CD4-positive, alpha-beta T cell treated with Interferon alpha-2 for 1 hour (primary cell): Measurements from ENCODE around the gene TERB1.

Experiments
- DNase-seq, 2 donors: peaks; one replicate each; pipeline ENCODE4 v3.0.0-alpha.2; 2020 to 2022

Gene TERB1

DNA sequence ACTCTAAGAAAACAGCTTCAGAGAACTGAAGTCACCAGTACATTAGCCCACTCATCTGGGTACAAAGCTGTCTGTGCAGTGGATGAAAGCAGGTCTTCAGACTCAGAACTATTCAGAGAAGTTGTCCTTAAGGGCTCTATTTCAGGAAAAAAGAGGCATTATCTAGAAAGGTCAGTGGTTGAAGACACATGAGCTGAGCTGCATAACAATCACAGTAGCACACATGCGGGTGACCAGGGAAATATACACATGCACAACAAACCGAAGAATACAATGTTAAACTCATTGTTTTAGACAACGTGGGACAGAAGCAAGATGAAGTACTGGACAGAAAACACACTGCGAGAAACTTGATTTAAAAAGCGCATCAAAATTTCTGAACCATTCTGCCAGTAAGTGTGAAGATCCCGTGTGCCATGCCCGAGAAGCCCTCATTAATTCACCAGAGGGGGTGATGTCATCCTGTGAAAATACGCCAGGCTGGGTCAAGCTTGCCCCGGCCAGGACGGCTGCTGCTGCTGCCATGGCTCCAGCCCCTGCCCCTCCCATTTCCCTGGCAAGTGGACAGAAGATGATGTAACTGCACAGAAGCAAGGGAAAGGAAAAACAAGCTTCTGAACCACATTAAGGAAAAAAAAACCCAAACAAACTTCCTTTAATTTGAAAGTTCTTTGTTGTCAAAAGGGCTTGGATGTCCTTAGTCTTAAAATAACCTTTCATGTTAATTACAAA is 60.0 kb downstream of the TERB1 start:
- no peak for DNase-seq

DNA sequence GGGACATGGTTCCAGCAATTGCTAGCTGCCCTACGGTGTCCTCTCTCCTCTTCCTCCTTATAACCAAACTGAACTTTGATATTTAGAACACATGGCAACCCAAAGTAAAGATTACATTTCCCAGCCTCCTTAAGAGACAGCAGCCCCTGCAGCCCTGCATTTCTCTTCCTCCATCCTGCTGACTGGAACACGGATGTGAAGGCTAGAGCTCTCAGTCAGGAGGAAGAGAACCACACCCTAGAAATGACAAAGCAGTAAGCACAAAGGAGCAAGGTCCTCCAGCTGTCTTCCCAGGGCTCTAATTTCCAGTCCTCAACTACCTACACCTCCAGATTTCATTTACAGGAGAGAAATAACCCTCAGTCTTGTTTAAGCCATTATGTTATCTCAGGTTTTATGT is 60.9 kb downstream of the TERB1 start:
- no peak for DNase-seq

DNA sequence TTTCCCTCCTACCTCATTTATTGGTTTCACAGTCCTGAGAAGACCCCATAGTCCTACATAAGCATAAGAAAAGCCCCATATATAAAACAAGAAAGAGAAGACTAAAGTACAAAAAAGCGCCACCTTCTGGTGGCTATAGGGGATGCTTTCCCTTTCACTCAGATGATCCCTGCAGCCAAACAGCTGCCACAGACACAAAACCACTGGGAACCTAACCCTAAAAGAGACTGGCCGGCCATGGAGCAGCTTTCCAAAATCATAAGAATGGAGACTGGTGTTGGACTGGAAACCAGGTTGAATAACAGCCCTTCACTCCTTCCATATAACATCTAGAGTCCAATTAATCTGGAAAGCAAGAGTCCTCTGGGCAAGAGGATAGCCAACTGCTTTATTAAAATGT is 61.4 kb downstream of the TERB1 start:
- peak in 1 of 2 donors; percentile 51 for DNase-seq

DNA sequence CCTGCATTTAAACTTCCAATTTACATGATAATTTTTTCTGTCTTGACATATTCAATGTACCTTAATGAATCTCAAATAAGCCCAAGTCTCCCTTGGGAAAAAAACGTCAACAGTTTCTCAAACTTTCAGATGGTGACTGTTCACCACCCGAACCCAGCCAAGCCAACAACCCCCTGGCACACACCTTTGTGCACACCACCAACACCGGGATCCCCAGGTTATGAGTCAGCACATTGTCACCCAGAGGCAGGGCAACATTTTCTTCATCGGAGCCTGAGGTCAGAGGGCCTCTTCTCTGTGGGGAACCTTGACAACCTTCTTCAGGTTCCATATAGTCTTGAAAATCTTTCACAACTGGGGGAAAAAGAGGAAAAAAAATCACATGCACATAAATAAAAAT is 65.5 kb downstream of the TERB1 start:
- no peak for DNase-seq

DNA sequence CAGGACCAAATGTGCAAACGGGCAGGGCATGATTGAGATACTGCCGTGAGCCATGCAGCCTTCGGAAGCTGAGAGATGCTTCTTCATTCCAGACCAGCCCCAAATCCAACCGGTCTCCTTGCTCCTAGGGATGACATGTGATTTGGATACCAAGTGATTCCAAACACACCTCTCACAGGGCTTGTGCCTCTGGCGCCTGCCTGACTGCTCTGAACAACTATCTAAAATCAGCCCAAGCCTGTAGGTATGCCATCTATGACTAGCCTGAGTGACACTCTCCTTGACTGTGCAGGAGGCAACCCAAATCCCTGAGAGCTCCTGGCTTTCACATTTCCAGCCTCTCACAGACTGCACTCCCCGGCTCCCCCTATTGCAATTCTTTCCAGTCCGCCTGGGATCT is 70.3 kb downstream of the TERB1 start:
- no peak for DNase-seq

DNA sequence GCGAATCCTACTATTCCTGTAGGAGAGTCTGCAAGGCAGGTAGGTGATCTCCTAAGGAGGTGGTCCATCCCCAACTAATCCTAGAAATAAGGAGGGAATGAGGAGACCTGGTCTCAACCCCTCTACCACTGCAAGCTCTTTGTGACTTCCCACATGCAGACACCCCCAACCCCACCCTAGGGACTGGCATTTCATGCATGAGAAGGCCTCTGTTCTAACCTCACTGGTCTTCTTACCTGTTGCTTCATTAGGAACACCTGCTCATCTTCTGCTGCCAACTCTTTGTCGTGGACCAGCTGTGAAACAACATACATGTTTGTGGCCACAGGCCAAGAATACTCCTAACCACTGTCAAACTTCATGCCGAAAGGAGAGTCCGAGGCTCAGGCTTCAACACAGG is 72.6 kb downstream of the TERB1 start:
- no peak for DNase-seq

DNA sequence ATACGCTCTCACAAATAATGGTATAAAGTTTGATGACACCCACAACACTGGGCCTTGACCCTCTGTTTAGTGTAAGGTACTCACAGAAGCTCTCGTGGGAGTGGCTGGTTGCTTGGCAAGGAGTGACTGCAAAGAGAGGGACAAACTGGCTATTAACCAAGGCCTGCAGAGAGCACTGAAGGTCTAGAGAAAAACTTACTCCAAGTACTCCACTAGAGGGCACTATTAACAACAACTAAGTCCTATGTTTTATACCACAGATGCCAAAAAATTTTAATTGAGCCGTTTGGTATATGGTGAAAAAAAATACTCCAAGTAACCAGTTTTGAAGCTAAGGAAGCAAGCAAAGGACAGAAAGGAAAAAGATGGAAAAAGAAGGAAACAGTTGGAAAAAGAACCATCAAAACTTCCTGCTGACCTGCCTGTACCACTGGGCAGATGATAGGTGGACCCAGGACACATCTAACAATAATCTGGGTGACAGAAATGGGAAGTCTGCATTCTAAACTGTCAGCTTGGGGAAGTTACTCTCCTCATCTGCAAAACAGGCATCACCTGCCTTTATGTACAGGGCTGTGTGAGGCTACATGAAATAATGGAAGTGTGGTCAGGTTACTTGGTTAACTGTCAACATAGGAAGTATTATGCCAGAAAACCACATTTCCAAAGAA is 73.1 kb downstream of the TERB1 start:
- peak in 1 of 2 donors; percentile 59 for DNase-seq

DNA sequence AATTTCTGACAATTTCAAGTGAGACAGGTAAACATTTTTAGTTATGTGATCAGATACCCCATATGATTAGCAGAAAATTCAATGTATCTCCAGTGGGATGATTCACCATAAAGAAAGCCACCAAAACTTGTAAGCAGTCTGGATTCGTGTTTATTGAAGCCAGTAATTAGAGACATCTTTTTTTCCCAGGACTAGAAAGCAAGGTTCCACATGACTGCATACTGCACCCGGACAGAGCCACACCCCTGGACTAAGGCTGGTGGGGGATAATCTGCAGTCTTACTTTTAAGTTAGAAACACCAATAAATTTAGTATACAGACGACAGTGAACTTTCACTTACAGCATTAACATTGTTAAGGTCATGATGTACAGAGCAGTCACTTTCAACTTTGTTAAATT is 80.6 kb downstream of the TERB1 start:
- no peak for DNase-seq

DNA sequence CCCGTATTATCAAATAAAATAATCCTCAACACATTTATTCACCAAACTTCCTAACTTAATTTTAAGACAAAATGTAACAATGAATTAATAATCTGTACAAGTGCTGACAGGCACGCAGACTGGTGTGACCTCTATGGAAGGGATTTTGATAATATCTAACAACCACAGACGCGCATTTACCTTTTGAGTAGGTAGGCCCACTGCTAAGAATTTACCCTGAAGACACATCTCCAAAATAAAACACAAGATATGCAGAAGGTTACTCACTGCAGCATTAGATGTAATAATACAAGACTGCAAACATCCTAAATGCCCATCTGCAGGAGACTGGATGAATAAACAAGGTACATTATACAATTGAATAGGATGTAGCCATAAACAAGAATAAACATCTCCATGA is 82.1 kb downstream of the TERB1 start:
- DNase-seq: no peak

DNA sequence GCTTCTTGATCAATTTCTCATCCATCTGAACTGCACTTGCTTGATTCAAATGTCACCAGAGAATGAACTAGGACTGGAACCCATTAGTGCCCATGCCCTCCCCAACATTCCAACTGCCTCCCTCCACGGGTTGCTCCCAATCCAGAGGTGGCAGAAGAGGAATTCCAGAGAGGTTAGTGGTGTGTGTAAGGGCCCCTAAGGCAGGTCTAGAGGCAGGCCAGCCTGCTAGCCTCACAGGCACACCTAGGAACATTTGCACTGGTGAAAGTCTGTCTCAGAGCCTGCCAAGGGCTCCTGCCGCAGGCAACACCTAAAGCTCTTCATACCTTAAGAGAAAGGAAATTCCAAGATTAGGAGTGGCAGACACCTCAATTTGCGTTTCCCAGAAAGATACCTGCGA is 83.6 kb downstream of the TERB1 start:
- no peak for DNase-seq

DNA sequence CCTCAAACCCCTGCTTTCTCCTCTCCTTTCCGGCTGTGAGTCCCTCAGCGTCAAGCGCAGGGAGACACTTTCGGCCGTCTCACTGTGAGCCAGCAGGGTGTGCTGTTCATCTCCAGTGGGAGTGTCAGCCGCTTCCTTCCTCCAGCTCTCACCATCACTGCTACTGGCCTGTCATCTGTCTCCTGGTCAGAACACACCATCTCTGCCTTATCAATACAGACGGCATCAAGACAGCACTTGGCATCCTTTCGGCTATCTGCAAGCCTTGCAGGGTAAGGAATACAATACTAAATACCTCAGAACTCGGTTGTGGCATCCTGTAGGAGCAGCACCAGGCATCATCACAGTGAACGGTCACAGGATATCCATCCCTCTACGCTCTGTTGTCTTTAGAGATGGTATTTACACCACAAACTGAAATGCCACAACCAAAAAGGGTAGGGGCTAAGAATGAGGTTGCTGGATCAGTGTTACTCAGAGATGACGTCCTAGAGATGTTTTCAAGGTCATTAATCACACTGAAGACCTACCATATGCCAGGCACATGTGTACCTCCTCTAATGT is 84.2 kb downstream of the TERB1 start:
- no peak for DNase-seq

DNA sequence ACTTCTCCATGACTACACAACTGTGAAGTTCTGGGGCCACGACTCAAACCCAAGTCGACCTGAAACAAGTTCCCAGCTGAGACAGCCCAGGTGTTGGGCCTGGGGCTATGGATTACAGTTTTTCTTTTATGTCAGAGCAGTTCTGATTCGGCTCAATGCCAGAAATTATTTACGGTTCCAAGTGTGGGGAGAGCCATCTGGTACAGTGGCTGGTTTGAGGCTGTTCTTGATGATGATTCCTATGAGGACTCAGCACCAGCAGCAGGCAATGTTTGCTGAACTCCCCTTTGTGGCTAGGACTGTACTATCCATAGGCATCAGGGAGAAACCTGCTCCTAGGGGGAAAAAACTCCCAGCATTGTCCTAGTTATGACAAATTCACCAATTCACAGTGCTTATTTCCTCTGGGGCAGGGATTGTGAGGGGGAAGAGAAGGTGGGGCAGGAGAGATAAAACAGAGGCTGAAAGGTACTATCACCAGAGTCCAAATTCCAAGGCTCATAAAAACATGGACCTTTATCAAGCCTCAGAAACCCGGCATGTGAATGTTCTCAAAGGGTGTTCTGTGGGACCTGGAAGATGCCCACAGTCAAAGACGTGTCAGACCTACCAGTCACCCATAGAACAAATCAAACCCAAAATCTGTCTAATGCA is 86.6 kb downstream of the TERB1 start:
- DNase-seq: no peak

DNA sequence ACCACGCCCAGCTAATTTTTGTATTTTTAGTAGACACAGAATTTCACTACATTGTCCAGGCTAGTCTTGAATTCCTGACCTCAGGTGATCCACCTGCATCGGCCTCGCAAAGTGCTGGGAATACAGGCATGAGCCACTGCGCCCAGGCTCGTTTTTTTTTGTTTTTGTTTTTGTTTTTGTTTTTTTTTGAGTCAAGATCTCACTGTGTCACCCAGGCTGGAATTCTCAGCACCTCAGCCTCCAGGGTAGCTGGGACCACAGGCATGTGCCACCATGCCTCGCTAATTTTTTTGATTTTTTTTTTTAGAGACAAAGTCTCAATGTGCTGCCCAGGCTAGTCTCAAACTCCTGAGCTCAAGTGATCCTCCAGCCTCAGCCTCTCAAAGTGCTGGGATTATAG is 87.3 kb downstream of the TERB1 start:
- no peak for DNase-seq

DNA sequence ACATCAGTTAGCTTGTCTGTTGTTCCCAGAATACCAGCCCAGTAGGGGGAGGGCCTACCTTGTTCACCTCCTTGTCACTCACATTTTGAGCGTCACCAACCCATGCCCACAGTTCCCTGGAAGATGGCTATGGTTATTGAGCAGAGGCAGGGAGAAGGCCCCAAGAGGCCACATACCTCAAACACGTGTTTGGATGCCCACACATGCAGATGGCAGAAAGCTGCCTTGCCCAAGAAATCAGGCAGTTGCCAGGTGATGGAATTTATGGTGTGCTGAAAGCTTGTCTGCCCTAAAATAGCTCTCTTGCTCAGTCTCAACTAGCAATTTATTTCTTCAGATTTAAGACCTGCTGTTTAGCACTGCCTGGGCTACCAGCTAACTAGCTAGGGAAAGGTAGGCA is 88.3 kb downstream of the TERB1 start:
- DNase-seq: no peak

DNA sequence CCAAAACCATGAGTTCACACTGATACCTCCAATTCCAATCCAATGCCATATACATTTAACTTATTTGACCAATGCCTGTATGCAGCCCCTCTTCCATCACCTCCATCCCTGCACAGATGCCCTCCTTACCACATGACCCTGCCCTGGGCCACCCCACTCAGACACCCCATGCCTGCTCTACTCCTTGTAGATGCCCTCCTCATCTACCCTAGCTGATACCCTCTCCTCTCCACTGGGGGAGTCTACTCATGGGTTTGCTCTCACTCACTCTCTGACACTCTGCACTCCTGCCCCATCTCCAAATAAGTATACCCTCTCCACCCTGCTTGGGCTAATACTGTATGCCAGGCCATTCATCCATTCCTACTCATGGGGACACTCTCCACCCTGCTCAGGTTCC is 88.9 kb downstream of the TERB1 start:
- no peak for DNase-seq

DNA sequence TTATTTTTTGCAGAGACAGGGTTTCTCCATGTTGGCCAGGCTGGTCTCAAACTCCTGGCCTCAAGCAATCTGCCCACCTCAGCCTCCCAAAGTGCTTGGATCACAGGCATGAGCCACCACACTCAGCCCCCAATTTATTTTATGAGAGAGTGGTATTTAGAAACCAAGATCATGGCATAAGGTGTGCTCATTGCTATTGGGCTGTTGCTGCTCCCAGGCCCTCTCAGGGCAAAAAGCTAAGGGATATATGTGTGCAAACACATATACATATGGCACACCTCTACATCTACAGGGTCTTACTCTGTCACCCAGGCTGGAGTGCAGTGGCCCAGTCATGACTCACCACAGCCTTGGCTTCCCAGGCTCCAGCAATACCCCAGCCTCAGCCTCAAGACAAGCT is 89.8 kb downstream of the TERB1 start:
- DNase-seq: no peak

DNA sequence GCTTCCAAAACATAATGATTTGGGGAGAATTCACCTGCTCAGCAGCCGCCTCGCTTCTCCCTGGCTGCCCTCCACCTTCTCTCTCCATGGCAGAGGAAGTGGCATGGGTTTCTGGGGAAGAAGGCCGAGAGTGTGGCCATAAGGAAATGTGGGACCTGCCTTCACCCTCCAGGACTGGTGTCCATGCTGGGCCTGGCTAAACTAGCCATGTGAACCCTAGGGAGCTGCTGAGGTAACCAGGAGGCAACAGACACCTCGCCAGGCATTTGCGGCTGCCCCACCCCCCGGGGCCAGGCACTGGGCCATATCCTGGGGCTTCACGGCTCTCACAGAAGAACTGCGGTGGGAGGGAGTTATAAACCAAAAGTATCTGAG is 94.9 kb downstream of the TERB1 start:
- no peak for DNase-seq

DNA sequence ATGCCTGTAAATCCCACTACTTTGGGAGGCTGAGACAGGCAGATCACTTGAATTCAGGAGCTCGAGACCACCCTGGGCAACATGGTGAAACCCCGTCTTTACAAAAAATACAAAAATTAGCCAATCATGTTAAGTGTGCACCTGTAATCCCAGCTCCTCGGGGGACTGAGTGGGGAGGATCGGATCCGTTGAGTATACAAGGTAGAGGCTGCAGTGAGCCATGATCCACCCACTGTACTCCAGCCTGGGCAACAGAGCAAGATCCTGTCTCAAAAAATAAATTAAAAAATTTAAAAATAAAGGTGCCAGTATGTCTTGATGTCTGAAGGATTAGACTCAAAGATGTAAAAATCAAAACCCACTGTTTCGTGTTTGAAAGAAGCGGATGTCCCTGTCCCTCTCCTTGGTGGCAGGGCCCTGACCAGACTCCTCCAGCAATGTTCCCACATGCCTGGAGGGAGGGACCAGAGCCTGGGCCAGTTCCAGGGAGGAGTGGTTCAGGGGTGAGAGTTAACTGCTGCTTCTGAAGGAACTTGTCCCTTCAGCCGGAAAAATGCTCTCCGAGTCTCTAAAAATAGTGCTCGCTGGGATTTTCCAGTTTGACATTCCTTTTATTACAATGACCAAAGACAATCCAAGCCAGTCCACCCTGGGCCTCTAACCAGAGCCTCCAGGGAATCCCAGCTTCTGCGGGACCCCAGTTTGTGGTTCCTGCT is 95.4 kb downstream of the TERB1 start:
- no peak for DNase-seq
